PC-9 (cell line): Measurements from ENCODE around the gene SDE2.

ENCODE experiments used
- CTCF ChIP-seq: fragments of 200-600 bp; sonication (generic); conservative IDR thresholded peaks from 2 replicates; pipeline ENCODE4 v1.6.1; 2017; ENCODE audit warnings: mixed run types, antibody characterized with exemption, mild to moderate bottlenecking, moderate library complexity
- EZH2 ChIP-seq: fragments of 200-600 bp; sonication (generic); IDR thresholded peaks from 2 replicates; pipeline ENCODE4 v1.8.0; 2017; ENCODE audit warnings: antibody characterized with exemption, low read depth

GRCh38 chr1:225942574-225942973 is 56.6 kb downstream of the SDE2 start:
- TF ChIP-seq CTCF: no peak
- no peak for TF ChIP-seq EZH2
